Measurements from ENCODE around the gene ALOX5AP.
A peak's percentile ranks its signal among the peaks of the same experiment; 100 is the strongest.

The ALOX5AP gene

DNA sequence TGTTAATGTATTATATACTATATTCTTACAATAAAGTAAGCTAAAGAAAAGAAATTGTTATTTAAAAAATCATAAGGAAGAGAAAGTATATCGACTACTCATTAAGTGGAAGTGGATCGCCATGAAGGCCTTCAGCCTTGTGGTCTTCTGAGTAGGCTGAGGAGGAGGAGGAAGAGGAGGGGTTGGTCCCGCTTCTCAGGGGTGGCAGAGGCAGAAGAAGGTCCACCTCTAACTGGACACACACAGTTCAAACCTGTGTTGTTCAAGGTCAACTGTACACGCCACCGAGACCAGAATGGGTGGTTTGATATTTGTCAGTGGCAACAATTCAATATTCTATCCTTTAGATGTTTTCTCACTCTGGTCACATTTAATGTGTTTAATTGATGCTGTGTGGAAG lies 67.2 kb downstream of the ALOX5AP start:
- DNase-seq: no peak

- DNase-seq: peak; percentile 57
Observed at GRCh38 chr13:30802953-30803478, 67.7 kb downstream of the ALOX5AP start.

DNA sequence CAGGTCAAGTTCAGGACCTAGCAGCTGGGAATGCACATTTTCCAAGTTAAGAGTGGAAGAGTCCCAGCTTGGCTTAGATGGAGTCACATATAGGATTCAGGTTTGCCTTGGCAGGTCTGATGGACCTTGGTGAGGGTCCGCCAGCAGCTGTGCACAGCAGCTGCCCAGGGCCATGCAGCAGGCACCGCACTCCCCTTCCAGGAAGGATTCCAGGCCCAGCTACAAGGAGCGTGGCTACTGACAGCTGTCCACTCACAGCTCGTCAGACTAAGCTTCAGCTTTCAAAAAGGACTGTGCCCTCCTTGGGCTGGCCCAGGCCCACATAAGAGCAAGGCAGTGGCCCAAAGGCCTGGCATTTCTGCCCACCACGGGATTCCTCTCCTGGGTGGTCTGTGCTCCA lies 68.4 kb downstream of the ALOX5AP start:
- DNase-seq: no peak

DNA sequence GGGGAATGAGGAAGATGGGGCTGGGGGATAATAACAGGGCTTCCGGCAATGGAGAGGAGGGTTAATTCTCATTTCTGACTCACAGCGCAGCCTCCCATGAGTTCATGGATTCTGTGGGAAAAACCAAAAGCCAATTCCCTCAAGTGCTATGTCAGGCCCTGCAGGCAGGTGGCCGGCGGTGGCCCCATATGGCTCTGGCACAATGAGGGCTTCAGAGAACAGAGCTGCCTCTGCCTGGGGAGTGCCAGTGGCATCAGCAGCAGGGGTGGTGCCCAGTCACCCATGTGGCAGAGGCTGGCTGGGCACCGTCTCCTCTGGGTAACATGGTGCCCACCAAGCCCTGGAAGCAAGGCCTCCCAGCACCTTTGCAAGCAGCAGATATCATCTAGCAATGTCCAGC lies 69.1 kb downstream of the ALOX5AP start:
- DNase-seq: no peak

GRCh38 chr13:30805132-30805537 lies 69.8 kb downstream of the ALOX5AP start:
- no peak for DNase-seq

GRCh38 chr13:30805603-30806011 lies 70.3 kb downstream of the ALOX5AP start:
- no peak for DNase-seq

GRCh38 chr13:30806784-30807183 lies 71.4 kb downstream of the ALOX5AP start:
- no peak for DNase-seq

GRCh38 chr13:30807392-30807791 lies 72.0 kb downstream of the ALOX5AP start:
- DNase-seq: no peak

- no peak for DNase-seq
Observed at GRCh38 chr13:30808600-30808999, 73.3 kb downstream of the ALOX5AP start.

- no peak for DNase-seq
Observed at GRCh38 chr13:30809787-30810186, 74.4 kb downstream of the ALOX5AP start.

- peak; percentile 82 for DNase-seq
Observed at GRCh38 chr13:30810261-30810701, 74.9 kb downstream of the ALOX5AP start.

- DNase-seq: no peak
Observed at GRCh38 chr13:30810801-30811200, 75.5 kb downstream of the ALOX5AP start.
